Osteoblast (primary cell): Measurements from ENCODE around the gene EPHB2. TPM values are rescaled to one million over a fixed set of nuclear protein-coding genes. Genes with fewer than 3 reads are reported as not detected.

Experiments
- DNase-seq: peaks from one replicate; pipeline ENCODE4 v3.0.0; 2011; ENCODE audit warnings: low spot score, mixed read lengths; ENCODE audit not compliant: insufficient read length; ENCODE audit errors: missing footprints
- H2AFZ ChIP-seq: 2 replicates; pipeline ENCODE4 v1.6.0; 2011; ENCODE audit warnings: mild to moderate bottlenecking, low read length
- H3K27ac ChIP-seq: 2 replicates; pipeline ENCODE4 v1.5.1; 2011; ENCODE audit warnings: mild to moderate bottlenecking, low read depth, low read length, moderate library complexity
- H3K27me3 ChIP-seq: 2 replicates; pipeline ENCODE4 v1.6.0; 2012; ENCODE audit warnings: mild to moderate bottlenecking, control low read depth, inconsistent platforms, low read length, moderate library complexity; ENCODE audit not compliant: insufficient read depth
- H3K36me3 ChIP-seq: 2 replicates; pipeline ENCODE4 v1.5.1; 2011; ENCODE audit warnings: mild to moderate bottlenecking, low read length, control low read depth, moderate library complexity; ENCODE audit not compliant: insufficient read depth
- H3K4me1 ChIP-seq: 2 replicates; pipeline ENCODE4 v1.5.1; 2011; ENCODE audit warnings: mild to moderate bottlenecking, low read length, control low read depth, moderate library complexity; ENCODE audit not compliant: insufficient read depth
- H3K4me2 ChIP-seq: 2 replicates; pipeline ENCODE4 v1.6.0; 2011; ENCODE audit warnings: mild to moderate bottlenecking, low read length; ENCODE audit not compliant: insufficient read depth
- H3K4me3 ChIP-seq: fragments of 200-600 bp; sonication (generic); 3 replicates; pipeline ENCODE4 v1.5.1; 2012; ENCODE audit warnings: mild to moderate bottlenecking, low read length, inconsistent platforms; ENCODE audit not compliant: insufficient read depth
- H3K79me2 ChIP-seq: 2 replicates; pipeline ENCODE4 v1.6.0; 2012; ENCODE audit warnings: mild to moderate bottlenecking, low read length, control low read depth, inconsistent platforms; ENCODE audit not compliant: insufficient read depth
- H3K9me3 ChIP-seq: 2 replicates; pipeline ENCODE4 v1.5.1; 2011; ENCODE audit warnings: low read depth, low read length, control low read depth
- H4K20me1 ChIP-seq: 2 replicates; pipeline ENCODE4 v1.6.0; 2012; ENCODE audit warnings: mild to moderate bottlenecking, low read length, control low read depth; ENCODE audit not compliant: insufficient read depth
- CTCF ChIP-seq: IDR thresholded peaks from 2 replicates; pipeline ENCODE4 v1.5.1; 2011; ENCODE audit warnings: mild to moderate bottlenecking, low read depth, low read length, moderate library complexity; ENCODE audit errors: extremely low read depth
- total RNA-seq: library from RNA; depleted of rRNA; stranded (reverse); fragments of >200 nt; gene quantifications from 2 replicates; pipeline ENCODE4 v1.2.3, GENCODE V29; 2012

Gene EPHB2
- total RNA-seq, 1 donor = 8.7 TPM

GRCh38 chr1:22711591-22712501 lies 1.2 kb downstream of the EPHB2 start:
- H2AFZ ChIP-seq = peak overlapping the region; percentile 81
- TF ChIP-seq CTCF = no peak
- H3K4me1 ChIP-seq = peaks cover 11% of the 10 kb centered on the region
- H3K36me3 ChIP-seq = no peaks in the 10 kb centered on the region
- H3K79me2 ChIP-seq = no peaks in the 10 kb centered on the region
- peak overlapping the region; percentile 81 for H3K4me2 ChIP-seq
- H3K9me3 ChIP-seq = no peaks in the 10 kb centered on the region
- no peak for DNase-seq
- peaks cover 10% of the 10 kb centered on the region for H4K20me1 ChIP-seq
- no peak overlapping the region for H3K27ac ChIP-seq
- H3K27me3 ChIP-seq = peaks cover 9% of the 10 kb centered on the region
- H3K4me3 ChIP-seq = peak overlapping the region; percentile 71

DNA sequence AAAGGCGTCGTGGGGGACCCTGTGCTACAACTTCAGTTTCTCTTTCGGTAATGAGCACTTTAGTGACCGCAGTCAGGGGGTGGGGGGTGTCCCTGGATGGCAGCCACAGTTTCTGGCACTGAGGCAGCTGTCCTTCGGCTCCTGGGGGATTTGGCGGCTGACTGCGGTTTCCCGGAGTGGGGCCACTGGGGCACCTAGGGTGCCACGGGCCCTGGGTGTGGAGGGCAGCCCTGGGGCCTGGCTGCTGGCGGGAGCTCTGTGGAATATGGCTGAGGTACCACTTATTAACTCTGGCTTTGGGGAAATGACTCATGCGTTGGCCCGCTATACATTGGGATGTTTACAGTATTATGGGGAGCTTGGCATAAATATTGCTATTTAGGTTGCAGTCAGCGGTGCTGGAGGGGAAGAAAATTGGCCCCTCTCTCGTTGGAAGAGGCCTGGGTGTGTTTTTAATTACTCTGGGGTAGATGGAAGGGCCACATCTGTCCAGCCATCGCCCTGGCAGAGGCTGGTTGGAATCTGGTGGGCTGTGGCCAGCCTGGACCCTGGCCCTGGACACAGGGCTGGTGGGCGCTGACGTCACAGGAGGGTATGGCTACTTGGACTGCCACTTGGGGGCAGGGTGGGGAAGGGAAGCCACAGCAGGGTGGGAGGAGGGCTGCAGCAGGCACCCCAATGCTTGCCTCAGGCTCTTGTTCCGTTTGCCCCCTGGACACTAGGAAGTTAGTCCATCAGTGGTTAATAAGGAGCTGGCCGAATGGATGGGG lies 2.0 kb downstream of the EPHB2 start:
- no peaks in the 10 kb centered on the region for H3K9me3 ChIP-seq
- peaks cover 11% of the 10 kb centered on the region for H3K4me1 ChIP-seq
- no peaks in the 10 kb centered on the region for H3K79me2 ChIP-seq
- H3K27me3 ChIP-seq = peaks cover 9% of the 10 kb centered on the region
- no peak overlapping the region for H3K27ac ChIP-seq
- H2AFZ ChIP-seq = peak overlapping the region; percentile 41
- H3K4me2 ChIP-seq = peak overlapping the region; percentile 81
- peaks cover 10% of the 10 kb centered on the region for H4K20me1 ChIP-seq
- peak overlapping the region; percentile 71 for H3K4me3 ChIP-seq
- no peaks in the 10 kb centered on the region for H3K36me3 ChIP-seq
- no peak for TF ChIP-seq CTCF
- DNase-seq = peak; percentile 92

DNA sequence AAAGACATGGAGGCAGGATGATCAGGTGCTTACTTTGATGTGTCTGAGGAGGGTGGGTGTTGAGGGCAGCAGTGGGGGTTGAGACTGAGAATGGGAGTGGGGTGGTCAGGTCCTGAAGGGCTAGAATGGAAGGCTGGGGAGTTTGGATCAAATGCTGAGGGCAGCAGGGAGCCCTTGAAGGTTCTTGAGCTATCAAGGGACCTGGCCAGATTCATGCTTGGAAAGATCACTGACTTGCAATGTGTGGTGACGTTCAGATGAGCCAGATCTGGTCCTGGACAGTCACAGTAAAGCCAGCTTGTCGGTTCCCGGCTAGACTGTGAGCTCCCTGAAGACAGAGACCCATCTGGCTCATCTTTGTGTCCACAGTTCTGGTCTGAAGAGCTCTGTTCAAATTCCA lies 3.8 kb downstream of the EPHB2 start:
- Histone ChIP-seq H3K9me3 (no peaks in the 10 kb centered on the region), H3K4me2 (no peak overlapping the region), H3K27ac (no peak overlapping the region), H3K4me3 (no peak overlapping the region), H4K20me1 (peaks cover 10% of the 10 kb centered on the region), H3K79me2 (no peaks in the 10 kb centered on the region), H3K4me1 (peaks cover 11% of the 10 kb centered on the region), H3K36me3 (no peaks in the 10 kb centered on the region), H3K27me3 (peaks cover 6% of the 10 kb centered on the region), H2AFZ (no peak overlapping the region)
- no peak for DNase-seq
- no peak for TF ChIP-seq CTCF
